Measurements from ENCODE around the gene RNF40.

DNA sequence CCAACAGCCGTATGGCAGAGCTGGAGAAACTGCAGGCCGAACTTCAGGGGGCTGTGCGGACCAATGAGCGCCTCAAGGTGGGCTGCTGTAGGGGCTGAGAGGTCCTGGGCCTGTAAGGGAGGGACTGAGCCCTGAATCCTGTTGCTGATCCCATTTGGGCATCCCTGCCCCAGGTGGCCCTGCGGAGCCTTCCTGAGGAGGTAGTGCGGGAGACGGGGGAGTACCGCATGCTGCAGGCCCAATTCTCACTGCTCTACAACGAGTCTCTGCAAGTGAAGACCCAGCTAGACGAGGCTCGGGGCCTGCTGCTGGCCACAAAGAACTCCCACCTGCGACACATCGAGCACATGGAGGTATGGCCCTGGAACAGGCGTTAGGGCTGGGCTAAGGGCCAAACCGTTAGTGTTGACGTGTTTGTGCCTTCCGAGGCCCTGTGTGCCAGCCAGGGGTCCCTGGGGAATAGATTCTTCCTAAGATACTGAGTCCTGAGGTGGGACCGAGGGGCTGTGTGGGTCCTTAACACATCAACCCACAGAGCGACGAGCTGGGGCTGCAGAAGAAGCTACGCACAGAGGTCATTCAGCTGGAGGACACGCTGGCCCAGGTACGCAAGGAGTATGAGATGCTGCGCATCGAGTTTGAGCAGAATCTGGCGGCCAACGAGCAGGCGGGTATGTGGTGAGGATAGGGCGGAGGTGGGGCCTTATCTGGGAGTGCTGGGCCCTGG is 4.2 kb downstream of the RNF40 start:
- TF ChIP-seq, protein P1, sequence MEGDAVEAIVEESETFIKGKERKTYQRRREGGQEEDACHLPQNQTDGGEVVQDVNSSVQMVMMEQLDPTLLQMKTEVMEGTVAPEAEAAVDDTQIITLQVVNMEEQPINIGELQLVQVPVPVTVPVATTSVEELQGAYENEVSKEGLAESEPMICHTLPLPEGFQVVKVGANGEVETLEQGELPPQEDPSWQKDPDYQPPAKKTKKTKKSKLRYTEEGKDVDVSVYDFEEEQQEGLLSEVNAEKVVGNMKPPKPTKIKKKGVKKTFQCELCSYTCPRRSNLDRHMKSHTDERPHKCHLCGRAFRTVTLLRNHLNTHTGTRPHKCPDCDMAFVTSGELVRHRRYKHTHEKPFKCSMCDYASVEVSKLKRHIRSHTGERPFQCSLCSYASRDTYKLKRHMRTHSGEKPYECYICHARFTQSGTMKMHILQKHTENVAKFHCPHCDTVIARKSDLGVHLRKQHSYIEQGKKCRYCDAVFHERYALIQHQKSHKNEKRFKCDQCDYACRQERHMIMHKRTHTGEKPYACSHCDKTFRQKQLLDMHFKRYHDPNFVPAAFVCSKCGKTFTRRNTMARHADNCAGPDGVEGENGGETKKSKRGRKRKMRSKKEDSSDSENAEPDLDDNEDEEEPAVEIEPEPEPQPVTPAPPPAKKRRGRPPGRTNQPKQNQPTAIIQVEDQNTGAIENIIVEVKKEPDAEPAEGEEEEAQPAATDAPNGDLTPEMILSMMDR (IDR thresholded peaks at IDR 0.05; ENCODE audit: low read length) = no peak
- TF ChIP-seq EZH2 (optimal IDR thresholded peaks at IDR 0.05; ENCODE audit: low read depth, low read length) = no peak
- no peak for TF ChIP-seq EZH2phosphoT487 (IDR thresholded peaks at IDR 0.05; ENCODE audit: low read length)

Measured in MM.1S (cell line).